ENCODE results near the gene SIAH2. TPM values are rescaled to one million over a fixed set of nuclear protein-coding genes. Genes with fewer than 3 reads are reported as not detected.

Gene SIAH2
- total RNA-seq, 1 experiment from 2014 or later: 17.1 TPM

GRCh38 chr3:150757364-150757763, 5.6 kb downstream of the SIAH2 start (continued):
- TF ChIP-seq, protein P1, sequence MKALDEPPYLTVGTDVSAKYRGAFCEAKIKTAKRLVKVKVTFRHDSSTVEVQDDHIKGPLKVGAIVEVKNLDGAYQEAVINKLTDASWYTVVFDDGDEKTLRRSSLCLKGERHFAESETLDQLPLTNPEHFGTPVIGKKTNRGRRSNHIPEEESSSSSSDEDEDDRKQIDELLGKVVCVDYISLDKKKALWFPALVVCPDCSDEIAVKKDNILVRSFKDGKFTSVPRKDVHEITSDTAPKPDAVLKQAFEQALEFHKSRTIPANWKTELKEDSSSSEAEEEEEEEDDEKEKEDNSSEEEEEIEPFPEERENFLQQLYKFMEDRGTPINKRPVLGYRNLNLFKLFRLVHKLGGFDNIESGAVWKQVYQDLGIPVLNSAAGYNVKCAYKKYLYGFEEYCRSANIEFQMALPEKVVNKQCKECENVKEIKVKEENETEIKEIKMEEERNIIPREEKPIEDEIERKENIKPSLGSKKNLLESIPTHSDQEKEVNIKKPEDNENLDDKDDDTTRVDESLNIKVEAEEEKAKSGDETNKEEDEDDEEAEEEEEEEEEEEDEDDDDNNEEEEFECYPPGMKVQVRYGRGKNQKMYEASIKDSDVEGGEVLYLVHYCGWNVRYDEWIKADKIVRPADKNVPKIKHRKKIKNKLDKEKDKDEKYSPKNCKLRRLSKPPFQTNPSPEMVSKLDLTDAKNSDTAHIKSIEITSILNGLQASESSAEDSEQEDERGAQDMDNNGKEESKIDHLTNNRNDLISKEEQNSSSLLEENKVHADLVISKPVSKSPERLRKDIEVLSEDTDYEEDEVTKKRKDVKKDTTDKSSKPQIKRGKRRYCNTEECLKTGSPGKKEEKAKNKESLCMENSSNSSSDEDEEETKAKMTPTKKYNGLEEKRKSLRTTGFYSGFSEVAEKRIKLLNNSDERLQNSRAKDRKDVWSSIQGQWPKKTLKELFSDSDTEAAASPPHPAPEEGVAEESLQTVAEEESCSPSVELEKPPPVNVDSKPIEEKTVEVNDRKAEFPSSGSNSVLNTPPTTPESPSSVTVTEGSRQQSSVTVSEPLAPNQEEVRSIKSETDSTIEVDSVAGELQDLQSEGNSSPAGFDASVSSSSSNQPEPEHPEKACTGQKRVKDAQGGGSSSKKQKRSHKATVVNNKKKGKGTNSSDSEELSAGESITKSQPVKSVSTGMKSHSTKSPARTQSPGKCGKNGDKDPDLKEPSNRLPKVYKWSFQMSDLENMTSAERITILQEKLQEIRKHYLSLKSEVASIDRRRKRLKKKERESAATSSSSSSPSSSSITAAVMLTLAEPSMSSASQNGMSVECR (CRISPR knock-in tag; IDR thresholded peaks at IDR 0.05; ENCODE audit: borderline replicate concordance): no peak
- TF ChIP-seq, protein P2, sequence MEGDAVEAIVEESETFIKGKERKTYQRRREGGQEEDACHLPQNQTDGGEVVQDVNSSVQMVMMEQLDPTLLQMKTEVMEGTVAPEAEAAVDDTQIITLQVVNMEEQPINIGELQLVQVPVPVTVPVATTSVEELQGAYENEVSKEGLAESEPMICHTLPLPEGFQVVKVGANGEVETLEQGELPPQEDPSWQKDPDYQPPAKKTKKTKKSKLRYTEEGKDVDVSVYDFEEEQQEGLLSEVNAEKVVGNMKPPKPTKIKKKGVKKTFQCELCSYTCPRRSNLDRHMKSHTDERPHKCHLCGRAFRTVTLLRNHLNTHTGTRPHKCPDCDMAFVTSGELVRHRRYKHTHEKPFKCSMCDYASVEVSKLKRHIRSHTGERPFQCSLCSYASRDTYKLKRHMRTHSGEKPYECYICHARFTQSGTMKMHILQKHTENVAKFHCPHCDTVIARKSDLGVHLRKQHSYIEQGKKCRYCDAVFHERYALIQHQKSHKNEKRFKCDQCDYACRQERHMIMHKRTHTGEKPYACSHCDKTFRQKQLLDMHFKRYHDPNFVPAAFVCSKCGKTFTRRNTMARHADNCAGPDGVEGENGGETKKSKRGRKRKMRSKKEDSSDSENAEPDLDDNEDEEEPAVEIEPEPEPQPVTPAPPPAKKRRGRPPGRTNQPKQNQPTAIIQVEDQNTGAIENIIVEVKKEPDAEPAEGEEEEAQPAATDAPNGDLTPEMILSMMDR (IDR thresholded peaks at IDR 0.05): no peak
- no peak for TF ChIP-seq GABPB1 (CRISPR knock-in tag; IDR thresholded peaks at IDR 0.05)
- no peak for TF ChIP-seq ZNF423 (CRISPR knock-in tag; IDR thresholded peaks at IDR 0.05)
- TF ChIP-seq, protein P3, sequence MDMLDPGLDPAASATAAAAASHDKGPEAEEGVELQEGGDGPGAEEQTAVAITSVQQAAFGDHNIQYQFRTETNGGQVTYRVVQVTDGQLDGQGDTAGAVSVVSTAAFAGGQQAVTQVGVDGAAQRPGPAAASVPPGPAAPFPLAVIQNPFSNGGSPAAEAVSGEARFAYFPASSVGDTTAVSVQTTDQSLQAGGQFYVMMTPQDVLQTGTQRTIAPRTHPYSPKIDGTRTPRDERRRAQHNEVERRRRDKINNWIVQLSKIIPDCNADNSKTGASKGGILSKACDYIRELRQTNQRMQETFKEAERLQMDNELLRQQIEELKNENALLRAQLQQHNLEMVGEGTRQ (CRISPR knock-in tag; IDR thresholded peaks at IDR 0.05): no peak
- no peak for TF ChIP-seq GTF2I (CRISPR knock-in tag; conservative IDR thresholded peaks at IDR 0.05)
- no peak for TF ChIP-seq PRDM15 (CRISPR knock-in tag; IDR thresholded peaks at IDR 0.05)
- no peak for TF ChIP-seq STAT6 (CRISPR knock-in tag; conservative IDR thresholded peaks at IDR 0.05; ENCODE audit: low read depth)

DNA sequence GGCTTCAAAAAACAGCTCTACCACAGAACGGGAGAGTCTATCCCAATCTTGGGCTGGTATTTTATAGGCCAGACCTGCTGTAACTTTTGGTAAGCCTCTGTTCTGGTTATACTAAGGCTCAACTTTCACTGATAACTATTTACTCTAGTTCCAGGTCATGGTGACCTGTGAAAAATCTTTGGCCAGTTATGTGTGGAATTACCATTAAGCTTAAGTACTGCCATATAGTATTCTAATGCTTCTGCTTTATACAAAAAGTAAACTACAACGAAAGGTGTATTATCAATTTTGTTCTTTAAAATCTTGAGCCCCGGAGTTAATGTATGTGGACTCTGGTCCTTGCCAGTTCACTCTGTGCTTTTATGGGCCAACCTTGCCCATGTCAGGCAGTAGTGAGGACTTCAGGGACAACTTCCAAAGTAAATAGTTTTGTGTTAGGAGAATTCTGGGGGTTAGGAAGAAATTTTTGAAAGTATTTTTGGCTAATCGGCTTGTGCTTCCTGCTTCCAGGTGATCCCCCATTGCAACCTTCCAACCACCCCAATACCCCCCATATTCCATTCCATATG, 6.4 kb downstream of the SIAH2 start:
- no peak for ATAC-seq
- CTCF ChIA-PET: no interaction called here
- TF ChIP-seq ZNF396 (CRISPR knock-in tag; IDR thresholded peaks at IDR 0.05; ENCODE audit: borderline replicate concordance): no peak
- no peak for TF ChIP-seq CBFB (CRISPR knock-in tag; IDR thresholded peaks at IDR 0.05; ENCODE audit: low read depth)
- no peak for TF ChIP-seq ZNF317 (CRISPR knock-in tag; IDR thresholded peaks at IDR 0.05; ENCODE audit: borderline replicate concordance, low read depth)
- TF ChIP-seq ERG (CRISPR knock-in tag; IDR thresholded peaks at IDR 0.05): no peak
- no peak for TF ChIP-seq HMGA2 (CRISPR knock-in tag; IDR thresholded peaks at IDR 0.05)
- no peak for TF ChIP-seq ZNF263 (CRISPR knock-in tag; IDR thresholded peaks at IDR 0.05; ENCODE audit: low read depth)
- no peak for TF ChIP-seq MYBL2 (CRISPR knock-in tag; IDR thresholded peaks at IDR 0.05)
- no peak for TF ChIP-seq GRHL2 (CRISPR knock-in tag; IDR thresholded peaks at IDR 0.05; ENCODE audit: insufficient replicate concordance, severe bottlenecking)
- TF ChIP-seq ESRRA (CRISPR knock-in tag; IDR thresholded peaks at IDR 0.05; ENCODE audit: borderline replicate concordance): no peak

More for the DNA sequence above, 6.4 kb downstream of the SIAH2 start:
- POLR2A ChIA-PET: no interaction called here
- Mint-ChIP-seq H3K4me3 (no peak overlapping the region), H3K36me3 (0 out of 2 replicates have a peak, but pooled peaks cover 2% of the 10 kb centered on the region), H3K9me3 (no peaks in the 10 kb centered on the region), H3K4me1 (peaks cover 23% of the 10 kb centered on the region), H3K27ac (no peak overlapping the region), H3K27me3 (ENCODE audit: low read depth) (peaks cover 11% of the 10 kb centered on the region)
- DNase-seq (ENCODE audit: low spot score): no peak

All from WTC11 (cell line).